HG03354 (cell line): ENCODE results near the gene CHPF.
A peak's percentile ranks its signal among the peaks of the same experiment; 100 is the strongest.

Experiments
- ATAC-seq: cut with Tn5 transposase; IDR thresholded peaks from one replicate; pipeline ENCODE4 v1.9.1; 2021; ENCODE audit warnings: mild to moderate bottlenecking; ENCODE audit not compliant: unreplicated experiment, poor library complexity, severe bottlenecking

Gene CHPF

GRCh38 chr2:219536425-219536824, 7.2 kb downstream of the CHPF start:
- ATAC-seq, result no peak

GRCh38 chr2:219533930-219534661, 9.5 kb downstream of the CHPF start:
- no peak for ATAC-seq

GRCh38 chr2:219532378-219532649, 11.3 kb downstream of the CHPF start:
- no peak for ATAC-seq

GRCh38 chr2:219531639-219532377, 11.8 kb downstream of the CHPF start:
- ATAC-seq, result no peak

GRCh38 chr2:219530048-219530963, 13.3 kb downstream of the CHPF start:
- peak; percentile 92 for ATAC-seq

- ATAC-seq, result no peak
Measured at GRCh38 chr2:219527472-219527871, 16.1 kb downstream of the CHPF start.

GRCh38 chr2:219527076-219527394, 16.6 kb downstream of the CHPF start:
- no peak for ATAC-seq

GRCh38 chr2:219526320-219527075, 17.1 kb downstream of the CHPF start:
- ATAC-seq, result no peak

GRCh38 chr2:219525533-219526232, 17.9 kb downstream of the CHPF start:
- ATAC-seq, result no peak

- ATAC-seq, result no peak
Measured at GRCh38 chr2:219524817-219525216, 18.8 kb downstream of the CHPF start.

GRCh38 chr2:219523031-219523671, 20.5 kb downstream of the CHPF start:
- ATAC-seq, result no peak

- ATAC-seq, result no peak
Measured at GRCh38 chr2:219522111-219523030, 21.2 kb downstream of the CHPF start.

GRCh38 chr2:219521066-219521880, 22.3 kb downstream of the CHPF start:
- ATAC-seq, result no peak

- no peak for ATAC-seq
Measured at GRCh38 chr2:219520079-219520478, 23.5 kb downstream of the CHPF start.

GRCh38 chr2:219519526-219519916, 24.1 kb downstream of the CHPF start:
- no peak for ATAC-seq

- ATAC-seq, result no peak
Measured at GRCh38 chr2:219517954-219518778, 25.4 kb downstream of the CHPF start.
